DND-41 (cell line): ENCODE data around the gene PDE4C.

ENCODE experiments used
- ATAC-seq: fragments of 200-7000 bp; cut with Tn5 transposase; 3 replicates; pipeline ENCODE4 v1.9.1; 2021; ENCODE audit warnings: low read depth; ENCODE audit not compliant: insufficient read depth
- DNase-seq: peaks from one replicate; pipeline ENCODE4 v3.0.0-alpha.2; 2020
- H2AFZ ChIP-seq: 2 replicates; pipeline ENCODE4 v1.6.0; 2012; ENCODE audit warnings: low read depth, low read length
- H3K27ac ChIP-seq: 2 replicates; pipeline ENCODE4 v1.5.1; 2012; ENCODE audit warnings: low read length, inconsistent platforms
- H3K27me3 ChIP-seq: fragments of 200-600 bp; sonication (generic); 2 replicates; pipeline ENCODE4 v1.6.0; 2012; ENCODE audit warnings: low read length, mild to moderate bottlenecking, inconsistent platforms; ENCODE audit not compliant: insufficient read depth, poor library complexity
- H3K36me3 ChIP-seq: 2 replicates; pipeline ENCODE4 v1.5.1; 2012; ENCODE audit warnings: low read length, inconsistent platforms; ENCODE audit not compliant: insufficient read depth
- H3K4me1 ChIP-seq: 2 replicates; pipeline ENCODE4 v1.5.1; 2012; ENCODE audit warnings: mild to moderate bottlenecking, low read length; ENCODE audit not compliant: insufficient read depth
- H3K4me2 ChIP-seq: 2 replicates; pipeline ENCODE4 v1.6.0; 2012; ENCODE audit warnings: mild to moderate bottlenecking, moderate library complexity, low read length, inconsistent platforms; ENCODE audit not compliant: insufficient read depth
- H3K4me3 ChIP-seq, 2 experiments: fragments of 200-600 bp in 1 of 2; shearing (Covaris generic) in 1 of 2; 2 replicates each; pipeline ENCODE4 v1.5.1; 2012 to 2016; ENCODE audit warnings: inconsistent platforms in 2 of 2, low read length in 2 of 2, mild to moderate bottlenecking in 2 of 2, low read depth in 1 of 2, moderate library complexity in 1 of 2
- H3K79me2 ChIP-seq: 2 replicates; pipeline ENCODE4 v1.6.0; 2012; ENCODE audit warnings: low read length, inconsistent platforms; ENCODE audit not compliant: insufficient read depth
- H3K9ac ChIP-seq: 2 replicates; pipeline ENCODE4 v1.6.0; 2012; ENCODE audit warnings: low read depth, mild to moderate bottlenecking, inconsistent platforms, low read length, moderate library complexity
- H3K9me3 ChIP-seq: 2 replicates; pipeline ENCODE4 v1.5.1; 2012; ENCODE audit warnings: low read length, moderate library complexity, mild to moderate bottlenecking, inconsistent platforms; ENCODE audit not compliant: insufficient read depth, severe bottlenecking
- H4K20me1 ChIP-seq: 2 replicates; pipeline ENCODE4 v1.6.0; 2012; ENCODE audit warnings: low read length; ENCODE audit not compliant: insufficient read depth
- CTCF ChIP-seq: IDR thresholded peaks from 2 replicates; pipeline ENCODE4 v1.5.1; 2012; ENCODE audit warnings: borderline replicate concordance, low read length, moderate library complexity, mild to moderate bottlenecking; ENCODE audit not compliant: poor library complexity, severe bottlenecking; ENCODE audit errors: extremely low read depth
- EZH2 ChIP-seq: IDR thresholded peaks from 3 replicates; pipeline ENCODE4 v1.6.1; 2012; ENCODE audit warnings: borderline replicate concordance, low read depth, mild to moderate bottlenecking, moderate library complexity, low read length, inconsistent platforms; ENCODE audit not compliant: severe bottlenecking

The PDE4C gene

DNA sequence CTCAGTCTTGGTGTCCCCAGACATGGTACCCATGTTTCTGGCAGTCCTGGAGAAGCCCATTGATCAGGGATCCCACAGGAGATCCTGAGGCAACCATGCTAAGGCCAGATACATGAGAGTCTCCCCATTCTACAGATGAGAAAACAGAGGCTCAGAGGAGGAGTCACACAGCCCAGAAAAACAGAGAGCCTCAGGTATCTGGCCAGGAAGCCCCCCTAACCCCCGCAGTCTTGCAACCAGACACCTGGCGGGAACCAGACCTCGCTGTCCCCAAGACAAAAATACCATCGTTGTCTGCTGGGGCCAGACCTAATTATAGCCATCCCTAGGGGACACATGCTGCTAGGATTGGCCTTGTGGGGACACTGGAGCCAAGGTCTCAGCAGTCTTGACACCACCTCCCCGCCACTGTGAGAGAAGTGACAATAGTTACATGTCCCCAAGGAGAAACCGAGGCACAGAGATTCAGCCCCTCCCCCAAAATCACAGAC lies 1.6 kb upstream of the PDE4C start:
- Histone ChIP-seq H3K9ac (no peak overlapping the region), H4K20me1 (peaks cover 22% of the 10 kb centered on the region; the same call in 1 of the 2 replicates), H3K9me3 (no peaks in the 10 kb centered on the region), H3K4me1 (no peaks in the 10 kb centered on the region), H3K27ac (no peak overlapping the region), H2AFZ (no peak overlapping the region), H3K79me2 (no peaks in the 10 kb centered on the region), H3K4me2 (no peak overlapping the region), H3K36me3 (no peaks in the 10 kb centered on the region), H3K27me3 (no peaks in the 10 kb centered on the region), H3K4me3 (no peak overlapping the region)
- TF ChIP-seq CTCF (no peak), EZH2 (no peak)
- ATAC-seq (no peak), DNase-seq (no peak)

GRCh38 chr19:18226956-18227780 lies 930 bp upstream of the PDE4C start:
- Histone ChIP-seq H4K20me1 (peaks cover 22% of the 10 kb centered on the region; the same call in 1 of the 2 replicates), H3K27ac (no peak overlapping the region), H3K36me3 (no peaks in the 10 kb centered on the region), H3K9me3 (no peaks in the 10 kb centered on the region), H3K27me3 (no peaks in the 10 kb centered on the region), H2AFZ (no peak overlapping the region), H3K4me1 (no peaks in the 10 kb centered on the region), H3K4me2 (no peak overlapping the region), H3K79me2 (no peaks in the 10 kb centered on the region), H3K4me3 (no peak overlapping the region), H3K9ac (no peak overlapping the region)
- no peak for TF ChIP-seq EZH2
- no peak for TF ChIP-seq CTCF
- DNase-seq: no peak
- ATAC-seq: no peak

GRCh38 chr19:18225355-18225701 lies 910 bp downstream of the PDE4C start:
- TF ChIP-seq CTCF: no peak
- TF ChIP-seq EZH2: no peak
- 0 out of 2 replicates have a peak, but pooled peaks cover 10% of the 10 kb centered on the region for H4K20me1 ChIP-seq
- H3K79me2 ChIP-seq: no peaks in the 10 kb centered on the region
- no peak overlapping the region for H2AFZ ChIP-seq
- H3K9me3 ChIP-seq: no peaks in the 10 kb centered on the region
- DNase-seq (no peak), ATAC-seq (no peak)
- no peak overlapping the region for H3K4me3 ChIP-seq
- no peak overlapping the region for H3K9ac ChIP-seq
- H3K27me3 ChIP-seq: no peaks in the 10 kb centered on the region
- H3K27ac ChIP-seq: no peak overlapping the region
- no peaks in the 10 kb centered on the region for H3K4me1 ChIP-seq
- H3K4me2 ChIP-seq: no peak overlapping the region
- H3K36me3 ChIP-seq: no peaks in the 10 kb centered on the region
